ENCODE results near the gene HIPK2. TPM values are rescaled to one million over a fixed set of nuclear protein-coding genes. Genes with fewer than 3 reads are reported as not detected.
A peak's percentile ranks its signal among the peaks of the same experiment; 100 is the strongest.

Gene HIPK2
- total and polyA plus RNA-seq, 8 donors: 25.1 to 61.8 (median 30.4) TPM

DNA sequence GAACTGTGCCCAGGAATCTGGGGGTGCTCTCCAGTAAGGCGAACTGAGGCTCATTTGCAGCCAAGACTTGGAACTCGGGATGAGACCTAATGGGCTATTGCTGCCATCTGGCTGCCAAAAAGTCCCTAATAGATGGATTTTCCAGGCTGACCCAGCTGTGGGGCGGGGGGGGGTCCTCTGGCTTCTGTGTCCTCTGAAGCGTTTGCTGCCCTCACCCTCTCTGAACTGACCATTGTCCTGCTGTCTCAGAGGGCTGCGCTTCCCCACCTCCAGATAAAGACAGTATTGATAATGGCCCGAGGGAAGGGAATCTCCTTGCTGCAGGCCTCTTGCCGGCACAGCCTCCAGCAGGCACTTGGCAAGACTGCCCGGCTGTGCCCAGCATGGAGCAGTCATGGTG is 207.7 kb downstream of the HIPK2 start:
- Histone ChIP-seq H3K9me3 (no peaks in the 10 kb centered on the region), H3K27me3 (no peaks in the 10 kb centered on the region), H3K36me3 (peaks cover 0 to 89% of the 10 kb centered on the region in 2 donors), H3K4me3 (no peak overlapping the region), H3K4me1 (peaks cover 0 to 10% of the 10 kb centered on the region in 2 donors), H3K27ac (no peak overlapping the region)
- DNase-seq: peak in 2 of 4 donors; percentile 13 to 28
- no peak for ATAC-seq
- TF ChIP-seq CTCF (IDR thresholded peaks at IDR 0.05): no peak
- intact Hi-C loops (cut with DNase I): no loop called here

DNA sequence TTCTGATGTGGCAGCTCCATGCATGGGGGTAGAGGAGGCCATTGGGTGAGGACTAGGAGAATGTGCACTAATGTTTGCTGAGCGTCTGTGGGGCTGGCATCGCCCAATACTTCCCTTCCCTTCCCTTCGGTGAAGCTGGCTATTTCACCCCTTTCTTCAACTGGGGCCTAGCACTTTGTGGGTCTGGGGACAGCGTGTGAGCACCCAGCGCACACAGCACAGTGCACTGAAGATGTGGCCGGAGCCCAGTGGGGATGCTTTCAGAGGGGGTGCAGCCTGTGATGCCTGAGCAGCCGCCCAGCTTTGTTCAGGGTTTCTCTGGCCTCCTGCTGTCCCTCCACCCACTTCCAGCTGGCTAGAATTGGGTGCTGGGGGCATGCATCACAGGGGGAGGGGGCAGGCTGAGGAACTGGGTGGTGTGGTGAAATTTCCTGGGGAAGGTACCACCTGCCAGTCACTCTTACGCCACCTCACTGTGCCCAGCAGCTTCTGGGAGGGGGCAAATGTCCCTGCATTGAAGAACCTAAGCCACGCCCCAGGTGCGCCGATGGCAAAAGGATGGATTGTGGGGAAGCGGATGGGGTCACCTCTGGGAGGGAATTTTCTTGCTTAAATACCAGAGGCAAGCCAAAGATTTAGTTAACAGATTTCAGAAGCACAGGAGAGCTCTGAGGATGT is 208.8 kb downstream of the HIPK2 start:
- ATAC-seq: no peak
- H3K36me3 ChIP-seq: peaks cover 0 to 77% of the 10 kb centered on the region in 2 donors

DNA sequence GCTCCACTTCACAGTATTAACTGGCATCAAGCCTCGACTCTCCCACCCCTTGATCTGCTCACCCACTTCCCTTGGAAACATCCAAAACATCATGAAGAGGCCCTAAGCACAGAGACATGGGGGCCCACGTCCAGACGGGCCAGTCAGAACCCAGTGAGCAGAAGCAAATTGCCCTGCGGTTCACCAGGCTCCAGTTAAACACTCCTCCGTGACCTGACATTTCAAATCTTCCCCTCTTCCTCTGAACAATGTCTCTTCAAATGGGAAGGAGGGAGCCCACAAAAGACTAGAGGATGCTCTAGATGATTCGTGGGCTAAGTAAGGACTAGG is 209.5 kb downstream of the HIPK2 start:
- H3K4me1 ChIP-seq: peaks cover 0 to 13% of the 10 kb centered on the region in 2 donors
- no peak overlapping the region for H3K27ac ChIP-seq
- TF ChIP-seq CTCF (IDR thresholded peaks at IDR 0.05): no peak
- no peaks in the 10 kb centered on the region for H3K9me3 ChIP-seq
- peaks cover 0 to 71% of the 10 kb centered on the region in 2 donors for H3K36me3 ChIP-seq
- intact Hi-C loops (cut with DNase I): no loop called here
- ATAC-seq (no peak), DNase-seq (no peak)
- H3K4me3 ChIP-seq: no peak overlapping the region
- no peaks in the 10 kb centered on the region for H3K27me3 ChIP-seq

More for the DNA sequence above, 208.8 kb downstream of the HIPK2 start:
- Histone ChIP-seq H3K9me3 (no peaks in the 10 kb centered on the region), H3K4me1 (peaks cover 0 to 10% of the 10 kb centered on the region in 2 donors), H3K27me3 (no peaks in the 10 kb centered on the region), H3K4me3 (no peak overlapping the region), H3K27ac (no peak overlapping the region)
- no peak for DNase-seq
- intact Hi-C loops (cut with DNase I): no loop called here
- TF ChIP-seq CTCF (IDR thresholded peaks at IDR 0.05): no peak

DNA sequence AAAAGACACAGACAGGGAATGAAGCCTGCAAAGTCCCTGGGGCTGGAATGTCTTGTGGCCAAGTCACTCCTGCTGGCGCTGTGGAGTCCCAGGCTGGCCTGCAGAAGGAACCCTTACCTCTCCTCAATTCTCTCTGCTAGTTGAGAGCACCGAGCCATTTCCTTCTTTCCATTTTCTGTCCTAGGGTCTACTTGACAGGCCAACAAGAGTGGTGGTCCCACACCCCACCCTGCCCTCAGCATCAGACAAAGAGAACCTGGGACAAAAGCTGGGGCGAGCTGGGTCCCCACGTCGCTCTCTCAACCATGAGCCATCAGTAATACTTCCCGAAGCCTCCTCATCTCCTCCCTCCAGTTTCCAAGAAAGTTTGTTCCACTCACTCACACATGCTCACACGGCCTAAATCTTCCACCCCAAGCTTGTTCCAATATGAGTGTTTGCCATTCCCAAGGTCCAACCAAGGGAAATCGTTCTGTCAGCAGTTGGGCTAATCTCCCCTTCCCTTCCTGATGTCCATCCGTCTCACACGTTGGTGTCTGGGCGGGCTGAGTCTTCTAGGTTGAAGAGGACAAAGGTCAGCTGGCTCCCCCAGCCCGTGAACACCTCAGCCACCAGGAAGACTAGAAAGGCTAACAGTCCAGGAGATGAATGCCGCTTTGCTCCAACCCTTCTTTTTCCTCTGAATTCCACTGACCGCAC is 210.0 kb downstream of the HIPK2 start:
- no peak for TF ChIP-seq CTCF (IDR thresholded peaks at IDR 0.05)
- intact Hi-C loops (cut with DNase I): no loop called here
- peaks cover 0 to 66% of the 10 kb centered on the region in 2 donors for H3K36me3 ChIP-seq
- peaks cover 0 to 18% of the 10 kb centered on the region in 2 donors for H3K4me1 ChIP-seq
- no peak for DNase-seq
- no peak for ATAC-seq
- no peaks in the 10 kb centered on the region for H3K9me3 ChIP-seq
- no peak overlapping the region for H3K4me3 ChIP-seq
- H3K27me3 ChIP-seq: no peaks in the 10 kb centered on the region
- H3K27ac ChIP-seq: no peak overlapping the region

Data from left lung (tissue), 10 donors.